ENCODE data around the gene PMF1.

DNA sequence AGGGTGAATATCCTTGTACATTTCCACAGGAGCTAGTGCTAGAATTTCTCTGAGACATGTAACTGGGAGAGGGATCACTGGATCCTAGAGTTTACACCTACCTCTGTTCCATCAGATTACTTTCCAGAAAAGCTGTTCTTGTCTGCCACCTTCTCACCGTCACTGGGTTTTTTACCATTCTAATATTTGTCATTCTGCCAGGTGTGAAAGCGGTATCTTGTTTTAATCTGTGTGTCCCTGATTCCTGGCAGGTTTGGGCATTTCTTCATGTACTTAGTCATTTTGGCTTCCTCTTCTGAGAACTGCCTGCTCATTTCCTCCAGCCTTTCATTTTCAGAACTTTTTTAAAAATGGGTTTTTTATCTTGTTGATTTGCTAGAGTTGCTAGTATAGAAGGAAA, 5.1 kb downstream of the PMF1 start:
- no peak for TF ChIP-seq CTCF (conservative IDR thresholded peaks at IDR 0.05; ENCODE audit: low read depth in 2 of 2)
- no peak for TF ChIP-seq EZH2phosphoT487 (IDR thresholded peaks at IDR 0.05; ENCODE audit: unreplicated experiment)
- TF ChIP-seq EZH2 (IDR thresholded peaks at IDR 0.05; ENCODE audit: low read depth, unreplicated experiment), result no peak
- no peak for TF ChIP-seq POLR2AphosphoS5 (IDR thresholded peaks at IDR 0.05; ENCODE audit: low read depth)
- no peak for TF ChIP-seq JUNB (IDR thresholded peaks at IDR 0.05; ENCODE audit: unreplicated experiment)
- no peak for TF ChIP-seq REST (IDR thresholded peaks at IDR 0.05; ENCODE audit: unreplicated experiment)
